Transverse colon (tissue), 4 donors: Measurements from ENCODE around the gene TREM2. TPM values are rescaled to one million over a fixed set of nuclear protein-coding genes. Genes with fewer than 3 reads are reported as not detected.

ENCODE experiments used
- DNase-seq: peaks from one replicate; pipeline ENCODE4 v3.0.0-alpha.2; 2019
- H3K27ac ChIP-seq, 4 donors: fragments of 200-600 bp; sonication (generic); 2 replicates each; pipeline ENCODE4 v1.5.1; 2016 to 2018; ENCODE audit warnings: inconsistent platforms in 4 of 4
- H3K27me3 ChIP-seq: fragments of 200-600 bp; sonication (generic); 2 replicates; pipeline ENCODE4 v1.5.1; 2017; ENCODE audit warnings: inconsistent platforms
- H3K36me3 ChIP-seq, 4 donors: fragments of 200-600 bp; sonication (generic); 2 replicates each; pipeline ENCODE4 v1.5.1; 2017 to 2019; ENCODE audit warnings: inconsistent platforms in 4 of 4
- H3K4me1 ChIP-seq, 4 donors: fragments of 200-600 bp; sonication (generic); 2 replicates each; pipeline ENCODE4 v1.5.1; 2017 to 2020; ENCODE audit warnings: inconsistent platforms in 4 of 4
- H3K4me3 ChIP-seq, 4 donors: fragments of 200-600 bp; sonication (generic); 1 replicate in 1 of 4; 2 replicates in 3 of 4; pipeline versions ENCODE4 v1.5.1 to v1.6.1; 2017 to 2019; ENCODE audit warnings: inconsistent platforms in 4 of 4
- H3K9me3 ChIP-seq, 2 donors: fragments of 200-600 bp; sonication (generic); 2 replicates each; pipeline ENCODE4 v1.5.1; 2017 to 2019; ENCODE audit warnings: inconsistent platforms in 2 of 2
- CTCF ChIP-seq, 5 experiments: fragments of 200-600 bp in 3 of 5; fragments of 450-650 bp in 2 of 5; sonication (generic) in 3 of 5; IDR thresholded peaks; 1 replicate in 2 of 5; 2 replicates in 3 of 5; pipeline ENCODE4 v1.5.1; 2016 to 2017; ENCODE audit warnings: antibody characterized with exemption in 5 of 5, inconsistent platforms in 3 of 5, mild to moderate bottlenecking in 2 of 5, moderate library complexity in 1 of 5
- EP300 ChIP-seq: sonication (generic); formaldehyde crosslinking; IDR thresholded peaks from one replicate; pipeline ENCODE4 v1.6.1; 2017; ENCODE audit warnings: antibody characterized with exemption, low read depth
- POLR2A ChIP-seq: fragments of 450-650 bp; IDR thresholded peaks from one replicate; pipeline ENCODE4 v1.6.1; 2016; ENCODE audit warnings: antibody characterized with exemption, mild to moderate bottlenecking, moderate library complexity
- POLR2AphosphoS5 ChIP-seq, 3 donors: sonication (generic); formaldehyde crosslinking; IDR thresholded peaks; one replicate each; pipeline ENCODE4 v1.6.1; 2016; ENCODE audit warnings: antibody characterized with exemption in 3 of 3
- WGBS, 2 donors: methylation state at CpG; one replicate each; pipeline ENCODE4 v1.1.5; 2018; ENCODE audit warnings: low coverage in 1 of 2; 5-methylcytosine and 5-hydroxymethylcytosine counted together
- in situ Hi-C, 4 donors: fragments of 200-750 bp; cut with MboI; loops; one replicate each; pipeline versions ENCODE4 v1.15.0 to v1.15.1; 2017; ENCODE audit warnings: low sequenced_read_pairs in 3 of 4, low pct_ligation_motif_present in 1 of 4, low pct_unique_long_range_greater_than_20kb in 1 of 4
- intact Hi-C: fragments of 100-400 bp; cut with DNase I; formaldehyde crosslinking; loops from one replicate; pipeline ENCODE4 v1.15.1; 2023; ENCODE audit warnings: low total_unique reads
- total RNA-seq, 4 donors: library from RNA; depleted of rRNA; stranded (reverse); fragments of >200 nt; gene quantifications; one replicate each; pipeline ENCODE4 v1.1.0, GENCODE V29; 2016

TREM2 gene
- 1 to 10 TPM in 1 of 4 donors, not detected in 3; 1.5 TPM for total RNA-seq

DNA sequence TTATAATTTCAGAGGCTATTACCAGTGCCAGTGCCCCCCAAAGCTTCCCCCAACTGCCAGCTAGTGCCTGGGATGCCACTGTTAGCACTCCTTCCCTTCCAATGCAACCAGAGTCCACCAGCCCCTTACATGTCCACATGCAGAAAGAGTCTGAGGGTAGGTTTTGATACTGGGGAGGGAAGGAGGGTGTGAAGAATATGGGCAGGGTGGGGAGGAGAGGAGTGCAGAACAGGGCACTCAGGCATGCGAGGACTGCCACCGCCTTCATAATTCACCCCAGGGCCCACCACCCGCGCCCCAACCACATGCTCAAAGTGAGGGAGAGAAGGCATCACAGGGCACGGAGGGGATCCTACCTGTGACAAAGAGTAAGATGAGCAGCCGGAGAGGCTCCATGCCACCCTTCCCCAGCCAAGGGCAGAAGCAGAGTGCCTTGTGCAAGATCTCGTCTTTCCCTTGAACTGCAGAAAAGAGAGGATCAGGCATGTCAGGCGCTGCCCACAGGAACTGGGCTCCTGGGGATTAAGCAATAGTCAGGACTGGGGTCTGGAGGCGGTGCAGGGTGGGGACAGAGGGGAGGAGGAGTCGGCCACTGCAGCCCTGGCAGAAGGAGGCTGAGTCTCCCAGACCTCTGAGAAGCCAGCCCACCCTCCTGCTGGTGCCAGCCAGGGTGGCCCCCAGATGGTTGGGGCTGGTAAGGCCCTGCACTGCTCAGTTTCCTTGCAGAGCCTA lies at the start of gene TREM2:
Gene TREM2 (minus strand): TSS at position 430 of the 732 bp plus-strand sequence. CDS start 34 bp downstream, at position 396.
- WGBS, 2 donors = 85% methylated on average over 10 of the region's 10 CpGs; no CpG with 5 or more reads in 1 of the 2 donors
- TF ChIP-seq CTCF (IDR thresholded peaks at IDR 0.05) = no peak
- TF ChIP-seq POLR2AphosphoS5 (IDR thresholded peaks at IDR 0.05) = no peak
- no peak for DNase-seq
- no peaks in the 10 kb centered on the region for H3K4me1 ChIP-seq
- in situ Hi-C loops = no loop called here
- no peak within 1 kb of the TSS for H3K4me3 ChIP-seq
- intact Hi-C loops = no loop called here
- H3K27me3 ChIP-seq = no peaks in the 10 kb centered on the region
- no peak within 1 kb of the TSS for H3K27ac ChIP-seq
- no peaks in the 10 kb centered on the region for H3K36me3 ChIP-seq
- no peaks in the 10 kb centered on the region for H3K9me3 ChIP-seq

DNA sequence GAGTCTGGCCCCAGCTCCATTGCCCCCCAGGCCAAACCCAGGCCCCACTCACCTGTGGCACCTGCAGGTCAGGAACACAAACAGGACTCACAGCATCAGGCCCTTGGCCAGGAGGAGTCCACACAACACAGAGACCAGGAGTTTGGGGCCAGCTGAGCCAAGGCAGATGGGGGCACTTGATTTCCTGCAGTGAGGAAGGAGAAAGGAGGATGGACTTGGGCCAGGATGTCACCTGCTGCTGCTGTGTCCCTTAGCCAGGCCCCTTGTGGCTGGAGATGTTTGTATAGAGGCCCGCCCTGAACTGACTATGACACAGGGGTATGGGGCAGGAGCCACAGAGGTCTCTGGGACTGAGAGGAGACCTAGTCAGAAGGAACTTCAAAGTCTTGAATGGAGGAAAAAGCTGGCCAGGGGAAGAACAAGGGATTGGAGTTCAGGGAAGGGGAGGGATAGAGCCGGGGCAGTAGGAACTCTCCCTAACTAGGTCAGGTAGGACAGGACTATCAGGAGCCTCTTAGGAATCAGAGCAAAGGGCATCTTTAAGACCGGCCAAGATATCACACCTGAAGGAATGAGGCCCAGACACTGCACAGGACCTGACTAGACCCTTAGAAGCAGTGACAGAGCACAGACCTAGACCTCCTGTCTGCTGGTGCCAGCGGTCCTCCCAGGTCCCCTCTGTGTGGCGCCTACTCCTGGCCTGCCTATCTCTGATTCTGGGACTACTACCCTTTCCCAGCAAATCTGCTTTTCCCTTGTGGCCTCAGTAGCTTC lies 46.8 kb upstream of the TREM2 start:
- no peak overlapping the region for H3K4me3 ChIP-seq
- H3K9me3 ChIP-seq = no peaks in the 10 kb centered on the region
- in situ Hi-C loops = no loop called here
- no peaks in the 10 kb centered on the region for H3K27me3 ChIP-seq
- H3K4me1 ChIP-seq = no peaks in the 10 kb centered on the region
- TF ChIP-seq POLR2A = no peak
- TF ChIP-seq EP300 = no peak
- TF ChIP-seq POLR2AphosphoS5 (IDR thresholded peaks at IDR 0.05) = no peak
- TF ChIP-seq CTCF (IDR thresholded peaks at IDR 0.05) = no peak
- H3K27ac ChIP-seq = no peak overlapping the region
- DNase-seq = no peak
- WGBS, 2 donors = 40 to 85% methylated on average over 1 to 5 of the region's 5 CpGs
- no peaks in the 10 kb centered on the region for H3K36me3 ChIP-seq
- intact Hi-C loops = no loop called here

- Histone ChIP-seq H3K27me3 (no peaks in the 10 kb centered on the region), H3K27ac (no peak overlapping the region), H3K4me1 (no peaks in the 10 kb centered on the region), H3K9me3 (no peaks in the 10 kb centered on the region), H3K36me3 (no peaks in the 10 kb centered on the region), H3K4me3 (no peak overlapping the region)
- DNase-seq = no peak
- TF ChIP-seq CTCF (IDR thresholded peaks at IDR 0.05) (no peak), EP300 (no peak), POLR2A (no peak), POLR2AphosphoS5 (IDR thresholded peaks at IDR 0.05) (no peak)
- intact Hi-C loops (no loop called here), in situ Hi-C loops (no loop called here)
- WGBS, 2 donors = 70 to 73% methylated on average over 6 to 7 of the region's 7 CpGs
Measured at GRCh38 chr6:41208439-41209106, 45.7 kb upstream of the TREM2 start.

DNA sequence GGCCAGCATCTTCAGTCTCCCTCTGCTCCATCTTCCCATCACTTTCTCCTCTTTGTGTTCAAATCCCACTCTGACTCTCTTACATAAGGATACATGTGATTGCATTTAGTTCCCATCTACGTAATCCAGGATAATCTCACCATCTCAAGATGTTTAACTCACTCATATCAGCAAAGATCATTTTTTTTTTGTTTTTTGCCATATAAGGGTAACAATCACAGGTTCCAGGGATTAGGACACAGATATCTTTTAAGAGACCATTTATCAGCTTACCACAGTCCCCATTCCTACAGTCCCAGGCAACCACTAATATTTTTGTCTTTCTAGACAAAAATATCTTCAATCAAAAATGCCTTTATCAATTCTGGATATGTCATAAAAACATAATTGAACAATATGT lies 41.2 kb upstream of the TREM2 start:
- no peak for DNase-seq
- intact Hi-C loops (no loop called here), in situ Hi-C loops (no loop called here)
- H3K4me3 ChIP-seq = no peak overlapping the region
- H3K9me3 ChIP-seq = no peaks in the 10 kb centered on the region
- TF ChIP-seq POLR2AphosphoS5 (IDR thresholded peaks at IDR 0.05) = no peak
- TF ChIP-seq POLR2A = no peak
- no peak for TF ChIP-seq EP300
- no peak for TF ChIP-seq CTCF (IDR thresholded peaks at IDR 0.05)
- H3K36me3 ChIP-seq = no peaks in the 10 kb centered on the region
- 83 to 100% methylated on average over 1 of the region's 1 CpG for WGBS, 2 donors
- H3K4me1 ChIP-seq = peaks cover 0 to 7% (median 0%) of the 10 kb centered on the region in 4 donors
- no peaks in the 10 kb centered on the region for H3K27me3 ChIP-seq
- no peak overlapping the region for H3K27ac ChIP-seq
